NCI-H460 (cell line): ENCODE data around the gene LRRC61. TPM values are rescaled to one million over a fixed set of nuclear protein-coding genes. Genes with fewer than 3 reads are reported as not detected.
"Not testable (repeated sequence)": the region's sequence is repeated elsewhere in the genome, so short reads cannot be mapped to it uniquely, and the experiment has no call there.

Experiments
- DNase-seq: peaks from one replicate; pipeline ENCODE4 v3.0.0-alpha.2; 2016; ENCODE audit warnings: low read depth; ENCODE audit errors: extremely low read depth
- polyA plus RNA-seq: library from polyadenylated mRNA; depleted of rRNA; stranded (reverse); fragments of >200 nt; gene quantifications from 2 replicates; pipeline ENCODE4 v1.2.3, GENCODE V29; 2014; cell fraction: nucleus; rRNA removed
- total RNA-seq: library from RNA; depleted of rRNA; stranded (reverse); fragments of >200 nt; shearing (Covaris generic); gene quantifications from 2 replicates; pipeline ENCODE4 v1.2.3, GENCODE V29; 2014; rRNA removed

Gene LRRC61, protein sequence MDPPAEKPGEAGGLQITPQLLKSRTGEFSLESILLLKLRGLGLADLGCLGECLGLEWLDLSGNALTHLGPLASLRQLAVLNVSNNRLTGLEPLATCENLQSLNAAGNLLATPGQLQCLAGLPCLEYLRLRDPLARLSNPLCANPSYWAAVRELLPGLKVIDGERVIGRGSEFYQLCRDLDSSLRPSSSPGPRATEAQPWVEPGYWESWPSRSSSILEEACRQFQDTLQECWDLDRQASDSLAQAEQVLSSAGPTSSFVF
- 0.47 TPM in 1 of 2 replicates, not detected in the other for total RNA-seq
- polyA plus RNA-seq, result not detected in 2 replicates

DNA sequence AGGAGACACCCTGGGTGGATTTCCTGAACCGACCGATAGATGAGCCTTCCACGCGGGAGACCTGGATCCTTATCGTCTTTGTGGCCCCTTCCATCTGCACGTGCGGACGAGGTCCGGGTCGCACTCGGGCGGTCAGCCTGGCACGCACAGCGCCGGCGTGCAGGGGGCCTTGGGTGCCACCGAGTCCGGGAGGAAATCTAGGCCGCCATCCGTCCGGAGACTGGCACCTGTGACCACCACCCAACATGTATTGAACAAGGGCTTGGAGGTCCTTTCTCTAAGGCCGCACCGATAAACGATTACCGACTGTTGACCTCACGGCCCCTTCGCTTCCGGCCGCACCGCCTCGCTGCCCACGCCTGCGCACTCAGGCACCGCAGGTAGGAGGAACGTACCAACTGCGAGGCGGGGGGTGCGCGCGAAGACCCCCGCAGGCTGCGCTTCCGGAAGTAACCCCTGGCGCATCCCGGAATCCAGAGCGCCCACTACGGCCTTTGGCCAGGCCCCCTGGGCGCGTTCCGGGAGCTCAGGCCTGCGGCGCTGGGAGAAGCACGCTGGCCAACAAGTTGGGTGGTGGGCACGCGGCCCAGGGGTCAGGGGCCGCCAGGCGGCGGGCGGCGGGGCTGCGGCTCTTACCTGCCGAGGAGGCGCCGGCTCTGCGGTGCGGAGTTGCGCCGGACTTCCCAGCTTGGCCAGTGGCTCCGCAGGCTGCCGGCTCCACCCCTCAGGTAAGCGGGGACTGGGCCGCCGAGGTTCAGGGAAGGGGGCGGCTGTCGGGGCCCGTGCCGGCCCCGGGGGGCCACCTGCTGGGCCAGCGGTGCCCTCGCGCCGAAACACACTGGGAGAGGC, at the start of gene LRRC61, which contains the start of gene ACTR3C:
Gene LRRC61, plus strand, starts transcription at position 523 of the 849 bp plus-strand sequence. CDS start 13,507 bp downstream, outside the sequence.
Gene ACTR3C, minus strand, starts transcription at position 713 of the 849 bp plus-strand sequence. CDS start 28,249 bp downstream, outside the sequence.
- no peak for DNase-seq

DNA sequence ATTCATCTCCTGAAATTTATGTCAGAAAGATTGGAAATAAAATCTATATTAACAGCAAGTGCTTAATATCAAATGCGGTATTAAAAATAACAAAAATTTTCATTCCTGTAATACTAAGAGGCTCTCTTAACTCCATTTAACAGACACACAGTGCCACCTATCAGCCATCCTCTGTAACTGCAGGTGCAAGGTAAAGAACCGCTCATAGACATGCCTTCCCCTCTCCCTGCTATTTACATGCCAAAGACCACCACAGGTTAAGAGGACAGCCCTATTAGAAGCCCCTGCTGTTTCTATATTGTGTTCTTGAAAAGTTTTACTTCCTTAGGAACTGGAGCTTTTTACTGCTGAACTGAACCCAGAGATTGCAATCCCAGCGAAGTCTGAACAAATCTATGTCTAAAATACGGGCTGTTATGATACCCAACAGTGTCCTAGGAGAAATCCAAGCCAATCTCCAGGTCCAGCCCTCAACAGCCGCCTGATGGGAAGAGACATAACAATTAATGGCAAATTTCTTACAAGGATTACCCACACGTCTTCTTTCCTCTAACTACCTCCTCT, 46.9 kb upstream of the LRRC61 start:
- peak; percentile 39 for DNase-seq

DNA sequence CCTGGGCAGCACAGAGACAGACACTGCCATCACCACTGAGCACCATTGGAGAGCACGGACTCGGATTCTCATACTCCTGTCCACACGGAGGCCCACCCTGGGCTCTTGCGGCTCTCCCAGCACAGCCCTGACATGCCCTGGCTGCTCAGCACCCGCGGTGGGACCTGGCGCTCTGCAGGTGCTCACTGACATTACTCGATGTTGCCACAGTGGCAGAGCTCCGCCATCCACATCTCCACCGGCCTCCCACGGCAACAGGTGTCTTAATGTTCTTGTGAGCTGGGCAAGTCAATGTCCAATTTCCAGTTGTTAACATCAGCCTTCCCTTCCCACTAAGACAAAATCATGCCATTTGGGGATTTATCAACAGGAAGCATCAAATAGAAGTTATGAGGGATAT, 44.8 kb upstream of the LRRC61 start:
- not testable (repeated sequence) for DNase-seq

DNA sequence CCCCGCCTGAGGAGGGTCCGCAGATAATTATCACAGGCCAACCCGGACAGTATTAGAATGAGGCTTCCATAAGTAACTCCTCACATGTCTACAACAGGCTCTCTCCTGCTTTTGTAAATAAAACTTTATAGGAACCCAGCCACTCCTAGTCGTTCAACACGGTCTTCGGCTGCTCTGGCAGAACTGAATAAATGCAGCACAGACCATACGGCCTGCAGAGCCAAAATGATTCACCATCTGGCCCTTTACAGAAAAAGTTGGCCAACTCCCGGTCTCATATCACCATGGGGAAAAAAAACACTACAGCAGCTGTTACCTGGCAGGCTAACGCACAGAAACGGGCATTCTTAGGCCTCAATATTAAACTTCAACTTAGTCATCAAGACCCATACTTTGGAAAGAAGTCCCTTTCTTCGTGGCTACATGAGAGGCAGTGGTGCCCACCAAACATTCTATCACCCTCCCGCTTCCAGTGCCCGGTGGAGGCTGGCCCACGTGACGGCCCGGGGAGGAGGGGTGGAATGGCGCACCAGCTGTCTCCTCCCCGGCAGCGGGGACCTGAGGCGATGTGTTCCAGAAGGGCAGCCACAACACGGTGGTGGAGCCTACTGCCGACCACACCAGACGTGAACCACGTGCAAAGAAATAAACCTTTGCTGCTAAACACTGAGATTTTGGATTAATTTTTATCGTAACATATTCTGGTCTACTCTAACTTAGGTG, 41.3 kb upstream of the LRRC61 start:
- not testable (repeated sequence) for DNase-seq

DNA sequence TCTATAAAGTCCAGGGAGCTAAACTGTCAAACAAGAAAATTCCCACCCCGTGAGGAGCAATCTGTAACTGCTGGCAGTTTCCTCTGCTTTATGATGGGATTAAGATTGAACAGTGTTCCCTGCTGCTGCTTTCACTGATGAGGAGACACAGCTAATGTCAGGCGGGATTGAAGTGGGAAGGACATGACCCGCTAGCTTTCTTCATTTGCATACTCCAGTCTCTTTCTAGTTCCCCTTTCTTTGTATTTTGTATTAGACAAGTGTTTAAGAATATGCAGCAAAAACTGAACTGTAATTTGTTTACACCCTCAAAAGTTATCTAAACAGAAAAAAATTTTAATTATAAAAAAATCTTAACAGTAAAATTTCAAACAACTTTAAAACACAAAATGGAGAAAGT, 40.0 kb upstream of the LRRC61 start:
- DNase-seq, result not testable (repeated sequence)

DNA sequence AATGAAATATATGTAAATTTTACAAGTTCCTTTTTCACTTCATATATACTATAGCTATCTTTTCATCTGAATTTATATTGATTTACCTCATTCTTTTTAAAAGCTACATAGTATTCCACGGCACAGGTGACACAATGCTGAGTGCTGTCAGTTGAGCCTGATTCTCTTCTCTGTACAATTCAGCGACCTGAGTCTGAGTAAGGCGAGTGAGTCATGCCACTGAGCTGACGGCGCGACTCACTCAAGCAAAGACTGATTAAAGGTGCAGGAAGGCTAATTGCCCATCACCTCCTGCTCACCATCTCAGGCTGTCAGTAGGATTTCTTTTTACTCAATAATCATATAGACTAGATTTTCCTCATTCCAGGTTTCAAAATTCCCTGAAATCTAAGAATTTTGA, 39.5 kb upstream of the LRRC61 start:
- not testable (repeated sequence) for DNase-seq

DNA sequence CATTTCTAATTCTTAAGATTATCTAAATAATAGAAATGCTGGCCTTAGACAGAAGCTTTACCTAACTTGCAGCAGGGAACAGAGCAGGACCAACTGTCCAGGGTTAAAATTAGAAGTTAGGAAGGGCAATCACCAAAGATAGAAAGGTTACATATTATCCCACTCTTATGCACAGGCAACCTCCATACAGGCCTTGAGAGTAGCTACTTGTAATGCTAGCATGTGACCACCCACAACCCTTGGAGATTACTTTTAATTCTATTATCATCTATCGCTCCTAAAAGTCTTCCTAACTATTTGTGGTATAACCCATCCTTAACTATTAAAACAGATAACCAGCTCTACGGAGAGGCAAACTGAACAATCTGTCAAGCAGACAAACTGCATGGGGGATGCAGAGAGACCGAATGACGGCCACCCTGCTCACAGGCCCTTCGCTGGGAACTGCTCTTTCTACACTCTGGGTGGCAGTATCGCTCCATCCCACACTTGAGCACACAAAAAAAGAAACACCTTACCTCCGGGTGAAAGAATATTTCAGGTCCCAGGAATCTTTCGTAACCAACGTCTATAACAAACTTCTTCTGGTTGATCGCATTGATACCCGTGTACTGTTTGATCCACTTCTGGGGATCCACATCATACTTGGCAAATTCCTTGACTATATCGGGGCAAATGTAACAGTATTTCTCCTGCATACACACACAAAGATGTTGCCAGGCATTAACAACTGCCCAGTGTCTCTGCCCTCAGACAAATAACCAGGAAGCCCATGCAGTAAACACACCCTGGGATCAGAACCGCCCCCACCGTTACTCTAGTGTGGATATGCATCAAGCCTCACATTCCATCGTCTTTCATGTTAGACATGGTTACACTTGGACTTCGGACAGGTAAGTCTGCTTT, 37.1 kb upstream of the LRRC61 start:
- not testable (repeated sequence) for DNase-seq

DNA sequence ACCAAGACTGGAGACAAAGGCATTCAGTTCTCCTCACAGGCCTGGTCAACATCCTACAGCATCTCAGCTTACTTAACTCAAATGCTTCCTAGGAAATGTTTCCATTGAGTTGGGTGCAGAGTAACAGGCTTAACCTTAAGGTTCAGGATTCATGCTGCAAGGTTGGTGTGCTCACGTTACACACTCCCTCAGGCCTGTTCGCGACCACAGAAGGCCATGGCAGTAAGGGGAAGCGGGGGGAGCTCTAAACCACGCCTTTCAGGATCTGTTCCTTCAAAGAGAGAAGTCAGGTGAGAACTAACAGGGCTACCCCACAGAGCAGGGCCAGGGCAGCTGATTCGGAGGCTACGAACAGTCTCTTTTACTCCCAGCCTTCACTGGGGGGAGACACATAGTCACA, 35.3 kb upstream of the LRRC61 start:
- not testable (repeated sequence) for DNase-seq

DNA sequence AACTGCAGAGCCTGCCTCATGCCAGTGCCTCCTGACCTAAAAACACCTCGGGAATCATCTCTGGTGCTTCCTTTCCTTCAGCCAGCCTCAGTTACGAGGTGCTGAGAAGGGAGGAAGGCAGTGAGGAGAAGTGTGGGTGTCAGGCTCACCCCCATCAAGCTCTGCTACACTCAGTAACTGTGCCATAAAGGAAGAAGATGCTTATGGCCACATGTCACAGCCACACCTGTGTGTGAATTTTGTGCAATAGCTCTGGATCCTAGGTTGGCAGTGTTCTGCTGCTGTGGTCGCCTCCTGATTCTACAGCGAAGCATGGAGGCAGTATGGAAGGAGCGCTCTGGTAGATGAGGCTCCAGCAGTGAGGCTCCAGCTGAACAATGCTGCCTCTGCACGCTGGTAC, 34.3 kb upstream of the LRRC61 start:
- DNase-seq, result not testable (repeated sequence)

DNA sequence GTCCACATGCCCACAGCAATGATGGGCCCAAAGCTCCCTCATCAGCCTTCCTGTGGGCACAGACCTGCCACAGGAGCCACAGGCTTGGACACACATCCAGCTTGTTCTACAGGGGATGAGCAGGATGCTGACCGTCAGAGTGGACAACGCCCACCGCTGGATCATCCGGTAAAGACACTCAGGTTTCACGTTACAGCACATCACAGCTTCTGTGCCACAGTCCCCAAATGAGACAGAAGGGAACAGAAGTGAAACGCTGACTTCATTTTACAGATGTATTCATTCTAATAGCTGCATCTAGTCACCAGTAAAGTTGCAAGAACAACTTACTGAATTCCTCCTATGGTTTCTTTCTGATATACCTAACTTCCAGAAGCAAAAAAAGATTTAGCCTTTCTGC, 32.8 kb upstream of the LRRC61 start:
- not testable (repeated sequence) for DNase-seq

DNA sequence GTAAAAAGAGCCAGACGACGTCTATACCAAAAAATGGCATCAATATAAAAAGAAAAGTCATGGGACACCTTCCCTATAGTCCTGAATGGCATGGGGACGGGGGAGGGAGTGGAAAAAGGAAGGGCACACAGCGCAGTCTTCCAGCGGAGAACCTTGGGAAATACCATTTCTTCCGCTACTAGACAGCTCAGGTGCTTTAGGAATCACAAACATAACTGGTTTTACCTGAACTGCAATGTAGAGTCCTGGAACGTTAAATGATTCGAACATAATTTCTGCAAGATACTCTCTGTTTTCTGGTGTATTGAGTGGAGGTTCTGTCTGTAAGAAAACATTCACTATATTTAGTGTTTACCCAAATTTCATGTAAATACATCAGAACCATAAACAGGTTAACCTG, 28.1 kb upstream of the LRRC61 start:
- DNase-seq, result not testable (repeated sequence)

DNA sequence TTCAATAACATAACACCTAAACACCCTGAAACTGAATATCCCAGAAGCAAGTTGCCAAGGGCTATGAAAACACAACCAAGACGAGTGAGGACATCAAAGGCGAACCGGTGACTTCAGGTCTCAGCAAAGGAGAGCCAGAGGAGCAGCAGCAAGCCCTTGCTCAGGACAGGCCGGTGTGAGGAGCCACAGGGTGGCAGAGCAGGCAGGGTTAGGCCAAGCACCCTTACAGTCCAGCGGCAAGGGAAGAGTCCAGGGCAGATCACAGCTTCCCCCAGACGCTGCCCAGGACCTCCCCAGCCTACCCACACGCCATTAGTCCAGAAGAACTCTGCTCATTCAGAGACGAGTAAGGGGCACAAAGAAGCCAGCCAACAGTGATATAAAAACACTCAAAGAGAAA, 27.5 kb upstream of the LRRC61 start:
- not testable (repeated sequence) for DNase-seq

DNA sequence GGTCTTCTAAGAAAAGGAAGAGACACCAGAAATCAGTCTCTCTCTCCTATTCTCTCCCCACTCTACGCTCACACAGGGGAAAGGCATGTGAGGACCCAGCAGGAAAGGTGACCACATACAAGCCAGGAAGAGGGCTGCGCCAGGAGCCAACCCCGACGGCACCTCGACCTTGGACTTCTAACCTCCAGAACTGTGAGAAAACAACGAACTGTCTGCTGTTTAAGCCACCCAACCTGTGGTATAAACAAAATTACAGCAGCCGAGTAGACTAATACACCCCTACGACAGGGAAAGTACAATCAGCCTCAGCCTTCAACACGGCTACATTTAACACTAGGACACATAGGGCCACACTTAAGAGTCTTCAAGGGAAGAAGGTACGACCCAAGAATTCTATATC, 26.4 kb upstream of the LRRC61 start:
- not testable (repeated sequence) for DNase-seq

DNA sequence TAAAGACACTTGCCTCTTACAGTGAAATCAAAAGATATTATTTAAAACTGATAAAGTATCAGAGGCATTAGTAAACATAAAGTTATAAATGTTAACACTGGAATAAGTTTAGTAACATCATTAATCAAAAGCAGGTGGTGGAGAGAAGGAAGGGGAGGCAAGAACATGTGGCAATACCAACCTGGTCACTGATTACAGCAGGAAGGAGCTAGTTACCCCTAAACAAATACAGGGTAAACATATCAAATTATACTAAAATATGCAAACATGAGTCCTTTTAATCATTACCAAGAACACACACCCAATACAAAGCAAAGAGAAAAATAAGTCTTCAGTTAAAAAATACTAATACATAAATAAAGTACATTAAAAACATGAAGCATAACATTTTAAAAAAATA, 25.2 kb upstream of the LRRC61 start:
- DNase-seq, result not testable (repeated sequence)

DNA sequence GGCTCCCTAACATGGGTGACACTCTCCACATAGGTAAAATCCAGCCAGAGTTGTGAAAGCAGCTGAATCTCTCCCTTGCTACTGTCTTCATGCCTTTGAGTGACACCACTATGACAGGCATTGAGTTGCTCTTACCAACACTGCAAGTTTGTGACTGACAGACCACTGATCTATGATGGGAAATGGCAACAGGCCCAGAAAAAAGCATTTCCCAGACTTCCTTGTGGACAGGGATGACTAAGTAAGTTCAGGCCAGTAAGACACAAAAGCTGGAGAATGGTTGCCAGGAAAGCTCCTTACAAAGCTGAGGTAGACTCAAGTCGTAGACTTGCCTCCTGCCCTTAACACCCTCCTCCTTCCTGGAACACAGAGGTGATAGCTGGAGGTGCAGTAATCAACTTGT, 20.2 kb upstream of the LRRC61 start:
- not testable (repeated sequence) for DNase-seq

DNA sequence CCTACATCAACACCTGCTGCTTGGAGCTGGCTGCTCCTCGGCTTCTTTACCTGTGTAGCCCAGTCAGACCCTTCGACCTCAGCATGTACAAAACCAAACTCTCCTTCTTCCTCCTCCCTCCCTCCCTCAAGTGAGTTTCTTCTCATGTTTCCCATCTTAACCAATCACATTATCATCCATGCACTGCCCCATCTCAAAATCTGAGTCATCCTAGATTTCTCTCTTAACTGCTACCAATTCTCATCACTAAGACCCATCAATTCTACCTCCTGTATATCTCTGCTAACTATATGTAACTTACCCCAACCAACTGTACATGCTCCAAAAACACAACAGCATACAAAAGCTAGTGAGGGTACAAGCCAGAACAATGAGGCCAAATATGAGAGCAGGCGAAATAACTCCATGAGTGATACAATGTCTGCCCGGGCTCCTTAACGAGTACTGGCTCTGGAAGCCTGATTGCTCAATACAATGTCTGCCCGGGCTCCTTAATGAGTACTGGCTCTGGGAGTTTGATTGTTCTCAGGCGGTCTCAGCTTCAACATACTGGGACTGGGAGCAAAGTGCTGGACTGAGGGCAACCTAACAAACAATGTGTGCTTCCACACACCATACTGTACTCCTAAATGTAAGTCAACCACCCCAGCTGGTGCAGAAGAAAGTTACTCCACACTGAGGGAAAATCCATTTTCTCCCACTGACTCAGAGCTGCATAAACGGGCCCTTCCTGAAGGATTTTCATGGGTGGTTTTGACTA, 18.5 kb upstream of the LRRC61 start:
- not testable (repeated sequence) for DNase-seq

DNA sequence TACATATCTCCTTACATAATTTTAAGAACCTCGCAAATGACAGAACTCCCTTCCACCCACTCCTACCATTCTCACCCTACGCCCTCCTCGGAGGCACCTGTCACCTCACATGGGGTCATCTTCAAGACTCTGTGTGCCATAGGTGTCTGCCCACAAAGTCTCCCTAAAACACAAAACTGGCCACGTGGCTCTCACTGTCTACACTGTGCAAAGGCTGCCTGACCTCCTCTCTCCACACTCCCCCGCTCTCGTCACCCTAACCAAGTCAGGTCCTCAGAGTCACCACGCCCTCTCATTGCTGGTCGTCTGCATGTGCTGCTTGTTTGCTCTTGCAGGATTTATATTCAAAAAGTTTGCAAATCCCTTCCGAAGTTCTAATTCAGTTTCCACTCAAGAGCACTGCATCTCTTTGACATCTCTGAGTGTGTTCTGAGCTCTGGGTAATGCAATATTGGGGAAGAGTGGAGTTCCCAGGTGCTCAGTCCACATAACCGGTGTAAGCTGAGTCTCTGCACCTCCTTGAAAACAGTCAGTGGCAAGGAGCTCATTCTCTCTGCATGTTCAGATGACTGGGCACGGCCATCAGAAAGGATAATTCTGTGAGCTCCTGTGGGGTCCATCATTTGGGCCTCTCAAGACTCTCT, 17.8 kb upstream of the LRRC61 start:
- DNase-seq, result not testable (repeated sequence)

DNA sequence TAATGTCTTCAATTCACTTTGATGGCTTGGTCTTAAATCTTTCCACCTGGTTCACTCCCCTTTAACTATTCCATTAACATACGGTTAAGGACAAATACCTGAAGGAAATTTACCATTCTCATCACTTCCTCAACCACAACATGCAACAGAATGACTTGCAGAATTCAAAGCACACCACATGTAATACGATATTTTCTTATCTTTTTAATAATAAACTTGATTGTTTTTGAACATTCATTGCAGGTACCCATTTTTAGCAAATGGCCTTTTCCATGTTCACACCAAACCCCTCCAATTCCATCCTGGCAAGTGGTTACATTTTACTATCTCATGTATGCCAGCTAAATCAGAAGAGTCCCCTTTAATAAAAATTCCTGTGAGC, 17.3 kb upstream of the LRRC61 start:
- not testable (repeated sequence) for DNase-seq
